GM21528 (cell line): Measurements from ENCODE around the gene DTHD1.

Experiments
- ATAC-seq: cut with Tn5 transposase; IDR thresholded peaks from one replicate; pipeline ENCODE4 v1.9.1; 2021; ENCODE audit warnings: mild to moderate bottlenecking, moderate library complexity; ENCODE audit not compliant: unreplicated experiment, low FRiP score

DTHD1 gene

DNA sequence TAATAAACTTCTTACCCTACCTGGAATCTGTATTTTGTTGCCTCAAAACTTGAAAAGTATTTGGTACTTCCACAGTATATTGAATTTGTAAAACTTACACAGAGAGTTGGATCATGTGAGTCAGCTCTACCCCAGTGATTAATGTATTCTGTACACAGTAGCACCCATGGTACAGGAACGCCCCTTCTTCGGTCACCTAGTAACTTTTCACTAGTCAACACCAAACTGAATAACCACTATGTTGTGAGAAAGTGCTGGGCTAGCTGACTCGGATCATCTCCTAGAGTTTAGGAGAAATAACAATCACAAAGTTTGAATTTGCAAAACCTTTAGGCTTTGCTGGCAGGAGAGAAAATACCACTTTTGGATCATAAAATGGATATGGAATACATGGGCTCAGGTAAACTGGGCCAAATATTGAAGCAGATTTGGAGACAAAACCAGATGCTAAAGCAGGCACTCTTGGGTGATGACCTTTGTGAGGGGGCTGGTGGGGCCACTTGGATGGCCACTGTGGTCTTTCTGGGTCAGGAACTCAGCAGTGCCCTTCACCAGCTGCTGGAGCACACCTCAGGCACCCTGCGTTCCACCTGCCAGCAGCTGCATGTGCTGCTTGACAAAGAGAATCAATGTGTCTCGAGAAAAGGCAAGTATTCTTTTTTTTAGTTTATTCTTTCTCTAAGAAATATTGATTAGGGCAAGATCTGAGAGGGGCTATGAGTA is at the start of gene DTHD1:
DTHD1 (plus strand) TSS at position 233 of the 723 bp plus-strand sequence; CDS start at position 376, 143 bp downstream.
- no peak for ATAC-seq

DNA sequence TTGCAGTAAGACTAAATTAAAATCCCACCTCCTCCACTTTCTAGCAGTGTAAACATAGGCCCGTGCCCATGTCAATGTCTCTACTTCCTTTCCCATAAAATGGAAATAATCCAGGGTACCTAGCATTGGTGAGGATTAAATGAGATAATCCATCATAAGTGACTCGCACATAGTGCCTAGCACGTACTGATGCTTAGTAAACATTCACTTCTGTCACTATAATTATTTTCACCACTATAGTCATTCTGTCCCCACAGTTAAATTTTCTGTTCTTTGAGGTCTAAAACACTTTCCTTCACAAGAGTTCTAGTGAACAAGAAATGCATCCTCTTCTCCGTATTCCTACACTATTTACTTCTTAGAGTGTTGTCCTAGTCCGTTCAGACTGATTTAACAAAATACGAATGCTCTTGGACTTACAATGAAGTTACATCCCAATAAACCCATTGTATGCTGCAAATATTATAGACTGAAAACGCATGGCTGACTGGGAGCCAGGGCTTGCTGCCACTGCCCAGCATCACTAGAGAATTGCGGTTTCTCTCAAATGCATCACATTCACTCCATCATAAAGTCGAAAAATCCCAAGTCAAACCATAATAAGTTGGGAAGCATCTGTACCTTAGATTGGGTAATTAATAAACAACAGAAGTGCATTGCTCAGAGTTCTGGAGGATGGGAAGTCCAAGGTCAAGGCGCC is 47.7 kb upstream of the DTHD1 start:
- ATAC-seq = no peak

DNA sequence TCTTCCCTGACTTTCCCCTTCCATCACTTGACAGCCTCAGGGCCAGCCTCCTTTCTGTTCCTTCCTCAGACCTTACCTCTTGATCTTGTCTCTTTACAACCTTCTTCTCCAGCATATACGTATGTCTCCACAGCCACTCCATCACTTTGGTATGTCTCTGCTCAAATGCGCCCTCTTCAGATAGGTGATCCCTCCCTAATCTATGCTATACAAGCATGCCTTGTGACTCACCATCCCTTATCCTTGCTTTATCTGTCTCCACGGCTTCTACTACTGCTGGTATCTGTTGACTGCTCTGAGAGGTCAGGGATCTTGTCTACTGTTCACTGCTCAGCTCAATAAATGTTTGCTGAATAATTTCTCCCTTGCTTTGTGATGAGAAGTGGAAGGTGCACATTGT is 46.1 kb upstream of the DTHD1 start:
- ATAC-seq = no peak

DNA sequence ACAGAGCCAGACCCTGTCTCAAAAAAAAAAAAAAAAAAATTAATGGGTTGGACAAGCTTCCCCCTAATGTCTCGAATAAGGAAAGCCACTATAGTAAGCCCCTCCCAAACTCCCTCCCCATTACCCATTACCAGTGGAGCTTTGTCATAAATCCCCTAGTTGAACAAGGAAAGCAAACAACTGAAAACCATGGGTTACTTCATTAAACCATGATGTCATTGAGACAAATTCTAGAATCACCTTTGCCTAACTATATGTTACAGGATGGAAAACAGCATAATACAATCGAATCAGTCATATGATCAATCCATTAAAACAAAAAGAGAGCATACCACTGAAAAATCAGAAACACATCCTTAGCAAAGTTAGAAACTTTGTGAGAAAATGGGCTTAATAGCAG is 45.3 kb upstream of the DTHD1 start:
- ATAC-seq = no peak

DNA sequence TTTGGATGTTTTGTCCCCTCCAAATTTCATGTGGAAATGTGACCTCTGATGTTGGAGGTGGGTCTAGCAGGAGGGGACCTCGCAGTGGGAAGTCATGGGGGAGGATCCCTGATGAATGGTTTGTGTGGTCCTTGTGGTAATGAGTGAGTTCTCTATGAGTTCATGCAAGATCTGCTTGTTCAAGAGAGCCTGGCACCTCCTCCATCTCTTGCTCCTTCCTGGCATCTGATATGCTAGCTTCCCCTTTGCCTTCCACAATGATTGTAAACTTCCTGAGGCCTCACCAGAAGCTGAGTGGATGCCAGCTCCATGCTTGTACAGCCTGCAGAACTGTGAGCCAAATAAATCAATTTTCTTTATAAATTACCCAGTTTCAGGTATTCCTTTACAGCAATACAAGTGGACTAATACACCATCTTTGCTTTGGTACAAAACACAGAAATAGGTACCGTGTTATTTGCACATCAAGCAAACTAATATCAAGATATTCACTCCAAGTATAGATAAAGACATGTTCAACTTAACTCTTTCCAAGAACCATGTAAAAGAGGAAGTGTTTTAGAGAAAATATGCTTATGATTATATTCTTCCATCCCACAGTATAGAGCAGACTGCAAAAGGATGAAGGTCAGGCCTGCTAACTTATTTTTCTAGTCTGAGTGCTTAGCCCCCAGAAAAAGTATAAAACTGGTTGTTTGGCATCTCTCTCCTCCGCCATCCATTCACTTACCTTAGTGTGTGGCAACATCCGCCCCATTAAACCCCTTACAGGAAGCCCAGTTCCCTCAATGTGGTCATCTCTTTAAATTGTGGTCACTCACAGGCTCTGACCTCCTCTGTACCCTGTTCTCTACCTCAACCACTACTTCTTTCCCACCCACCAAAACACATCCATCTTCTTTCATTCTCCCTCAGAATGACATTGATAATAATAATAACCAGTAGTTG is 43.8 kb upstream of the DTHD1 start:
- no peak for ATAC-seq

DNA sequence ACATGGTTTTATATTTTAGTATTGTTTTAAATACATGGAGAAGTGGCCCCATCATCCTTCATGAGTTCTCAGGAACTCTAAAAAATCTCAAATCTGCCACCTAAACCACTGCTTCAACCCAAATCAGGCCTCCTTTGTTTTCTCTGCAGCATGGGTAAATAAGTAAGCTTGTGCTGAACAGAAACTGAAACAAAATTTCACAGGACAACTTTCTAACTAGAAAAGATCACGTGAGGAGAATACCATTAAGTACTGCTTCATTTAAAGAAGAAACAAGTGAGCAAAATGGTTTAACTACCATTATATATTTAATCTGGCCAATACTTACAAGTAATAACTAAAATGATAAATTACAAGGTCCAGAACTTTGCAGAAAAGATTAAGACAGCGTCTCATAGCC is 39.6 kb upstream of the DTHD1 start:
- ATAC-seq = peak; percentile 57

DNA sequence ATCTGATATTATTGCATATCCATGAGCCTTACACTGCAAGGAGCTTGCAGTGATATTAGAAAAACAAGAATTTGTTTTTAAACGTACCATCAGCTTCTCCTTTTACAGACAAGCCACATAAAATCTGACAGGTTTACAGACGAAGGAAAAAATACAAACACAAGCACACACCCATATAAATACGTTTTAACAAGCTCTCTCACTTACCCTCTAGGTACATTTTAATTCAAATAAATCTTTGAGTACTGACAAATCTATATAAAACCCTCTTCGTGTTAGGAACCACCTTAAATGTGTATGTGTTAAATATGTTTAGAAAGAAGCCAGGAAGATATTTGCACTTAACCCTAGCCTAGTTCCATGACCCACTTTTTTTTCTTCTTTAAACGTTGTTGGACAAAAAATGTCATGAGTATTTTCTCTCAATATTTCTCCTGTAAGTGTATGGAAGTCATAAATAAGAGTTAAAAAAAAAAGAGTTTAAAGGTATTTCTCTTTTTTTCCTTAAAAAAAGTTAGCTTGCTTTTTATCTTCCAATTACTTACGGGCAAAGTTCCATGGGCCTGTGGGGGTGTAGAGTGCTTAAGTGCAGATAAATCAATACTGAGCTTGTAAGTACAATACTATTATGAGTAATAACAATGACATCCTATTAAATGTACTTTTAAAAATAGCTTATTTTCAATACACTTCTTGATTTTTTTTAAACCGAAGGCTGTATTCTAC is 38.6 kb upstream of the DTHD1 start:
- no peak for ATAC-seq

DNA sequence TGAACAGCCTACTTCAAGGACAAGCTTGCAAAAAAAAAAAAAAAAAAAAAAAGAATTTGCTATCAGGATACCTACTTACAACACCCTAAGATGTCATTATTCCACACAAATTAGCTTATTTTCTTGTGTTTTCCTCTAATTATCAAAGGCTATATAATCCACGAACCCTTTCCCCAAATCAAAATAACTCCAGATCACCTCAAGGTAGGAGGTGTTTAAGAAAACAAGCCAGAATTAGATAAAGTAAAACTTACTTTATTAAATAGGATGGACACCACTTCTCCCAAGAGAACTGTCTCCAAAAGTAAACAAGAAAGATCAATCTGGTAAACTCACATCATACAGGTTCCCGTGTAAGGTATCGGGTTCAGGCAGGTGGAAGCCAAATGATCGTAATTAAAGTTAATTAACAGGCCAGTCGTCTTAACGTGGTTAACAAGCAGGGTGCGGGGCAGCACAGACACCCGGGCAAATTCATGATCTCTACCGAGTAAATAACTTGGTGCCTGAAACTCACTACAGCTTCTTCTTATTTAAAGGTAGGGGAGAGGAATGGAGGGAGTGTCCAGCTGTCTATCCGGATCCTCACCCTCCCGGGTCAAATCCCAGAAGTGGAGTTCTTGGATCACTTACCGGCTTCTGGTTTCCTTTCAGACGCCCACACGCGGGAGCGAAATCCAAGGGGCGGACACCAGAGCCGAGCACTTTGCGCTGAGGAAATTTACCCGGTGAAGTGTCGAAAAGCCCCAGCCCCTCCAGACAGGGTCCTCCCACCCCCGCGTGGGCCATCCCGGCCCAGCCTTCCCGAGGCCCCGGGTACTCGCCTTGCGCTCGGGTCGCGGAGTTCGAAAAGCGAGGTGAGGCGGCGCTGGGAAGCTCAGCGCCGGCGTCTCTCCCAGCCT is 37.8 kb upstream of the DTHD1 start:
- ATAC-seq = peak; percentile 31

DNA sequence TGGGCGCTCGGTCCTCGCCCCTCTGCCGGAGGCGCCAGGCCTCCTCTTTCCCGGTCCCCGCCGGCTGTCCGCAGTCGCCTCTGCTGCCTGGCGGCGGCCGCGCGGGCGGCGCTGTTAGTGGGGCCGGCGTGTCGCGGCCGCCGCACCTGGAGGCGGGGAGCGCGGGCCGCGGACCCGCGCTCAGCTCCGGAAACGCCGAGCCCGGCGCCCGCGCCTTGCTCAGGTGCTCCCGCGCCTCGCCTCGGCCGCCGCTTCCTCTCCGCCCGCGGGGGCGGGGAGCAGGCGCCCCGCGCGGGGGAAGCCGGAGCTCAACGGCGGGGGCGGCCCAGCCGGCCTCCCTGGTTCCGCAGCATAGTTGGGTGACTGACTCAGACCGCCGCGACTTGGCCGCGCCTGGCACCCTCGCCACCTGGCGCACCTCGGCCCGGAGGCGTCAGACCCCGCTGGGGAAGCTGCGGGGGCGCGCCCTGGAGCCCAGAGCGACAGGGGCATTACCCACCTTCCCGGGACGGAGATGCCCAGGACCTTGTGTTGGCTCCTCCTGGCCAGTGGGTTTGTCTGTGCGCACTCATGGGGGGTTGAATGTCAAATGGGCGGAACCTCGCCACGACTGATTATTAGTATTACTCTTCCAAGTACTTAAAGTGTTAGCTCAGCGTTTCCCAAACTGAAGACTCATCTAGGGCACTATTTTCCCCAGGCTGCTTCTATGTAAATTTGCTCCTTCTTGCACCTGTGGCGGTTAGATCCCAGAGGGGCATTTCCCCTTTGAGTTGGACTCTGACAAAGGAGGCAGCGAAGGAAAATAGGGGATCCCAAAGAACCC is 36.9 kb upstream of the DTHD1 start, which contains the start of gene ARAP2:
ARAP2 (minus strand) TSS at position 258 of the 826 bp plus-strand sequence. CDS start 15,028 bp downstream, outside the sequence.
- ATAC-seq = peak; percentile 56

DNA sequence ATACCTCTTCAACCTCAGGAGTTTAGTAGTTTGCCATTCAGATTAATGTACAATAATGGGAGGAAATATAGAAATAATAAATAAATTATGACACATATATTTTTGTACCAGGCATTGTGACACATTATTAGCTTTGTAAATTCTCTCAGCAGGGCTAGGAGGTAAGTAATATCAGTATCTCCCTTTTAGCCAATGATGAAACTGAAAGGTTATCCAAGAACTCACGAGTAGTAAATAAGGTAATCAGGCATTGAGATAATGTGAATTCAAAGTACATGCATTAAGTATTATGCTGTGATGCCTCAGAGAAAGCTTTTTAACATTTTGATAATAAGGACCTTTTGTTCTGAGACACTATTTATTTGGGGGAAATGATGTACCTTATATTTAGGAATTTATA is 31.8 kb upstream of the DTHD1 start:
- no peak for ATAC-seq

DNA sequence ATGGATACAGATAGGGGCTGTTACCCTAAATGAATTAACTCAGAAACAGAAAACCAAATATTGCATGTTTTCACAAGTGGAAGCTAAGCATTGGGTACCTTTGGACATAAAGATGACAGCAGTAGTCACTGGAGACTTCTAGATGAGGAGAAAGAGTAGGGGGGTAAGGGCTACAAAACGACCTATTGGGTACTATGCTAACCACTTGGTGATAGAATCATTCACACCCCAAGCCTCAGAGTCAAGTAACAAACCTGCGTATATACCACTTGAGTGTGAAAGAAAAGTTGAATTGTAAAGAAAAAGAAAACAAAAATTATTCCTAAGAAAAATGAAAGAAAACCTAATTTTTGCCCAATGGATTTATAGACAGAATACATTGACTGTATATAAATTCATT is 29.4 kb upstream of the DTHD1 start:
- ATAC-seq = no peak

DNA sequence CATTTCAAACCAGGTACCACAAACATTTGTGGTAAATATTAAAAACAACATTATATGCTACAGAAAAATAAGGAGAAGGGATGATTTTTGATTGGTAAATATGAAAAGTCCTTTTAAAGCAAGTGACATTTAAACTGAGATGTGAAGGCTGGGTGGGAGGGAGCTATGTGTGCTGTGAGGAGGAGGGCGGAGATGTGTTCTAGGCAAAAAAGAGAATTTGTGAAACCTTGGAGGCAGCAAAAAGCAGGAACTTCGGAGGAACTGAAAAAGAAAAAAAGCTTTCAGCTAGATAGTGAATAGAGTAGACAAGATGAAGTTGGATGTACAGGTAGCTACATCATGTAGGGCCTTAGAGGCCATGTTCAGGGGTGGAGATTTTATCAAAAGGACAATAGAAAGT is 27.0 kb upstream of the DTHD1 start:
- no peak for ATAC-seq

DNA sequence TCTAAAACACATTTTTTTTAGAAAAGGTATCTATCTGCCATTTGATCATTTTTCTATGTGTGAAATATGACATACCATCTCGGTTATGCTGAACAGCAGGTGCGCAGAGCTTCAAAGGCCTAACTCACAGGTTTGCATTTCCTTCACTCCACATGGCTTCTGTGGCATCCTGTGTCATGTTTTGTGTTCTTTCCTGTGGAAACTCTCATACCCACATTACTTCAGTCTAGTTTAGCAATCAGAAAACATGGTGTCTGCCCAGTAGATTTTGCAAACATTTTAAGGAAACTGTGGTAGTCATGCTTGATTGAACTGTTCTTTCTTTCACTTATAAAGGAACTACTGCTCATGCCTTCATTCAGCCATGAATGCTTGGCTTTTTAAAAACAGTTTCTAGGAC is 25.8 kb upstream of the DTHD1 start:
- peak; percentile 82 for ATAC-seq

DNA sequence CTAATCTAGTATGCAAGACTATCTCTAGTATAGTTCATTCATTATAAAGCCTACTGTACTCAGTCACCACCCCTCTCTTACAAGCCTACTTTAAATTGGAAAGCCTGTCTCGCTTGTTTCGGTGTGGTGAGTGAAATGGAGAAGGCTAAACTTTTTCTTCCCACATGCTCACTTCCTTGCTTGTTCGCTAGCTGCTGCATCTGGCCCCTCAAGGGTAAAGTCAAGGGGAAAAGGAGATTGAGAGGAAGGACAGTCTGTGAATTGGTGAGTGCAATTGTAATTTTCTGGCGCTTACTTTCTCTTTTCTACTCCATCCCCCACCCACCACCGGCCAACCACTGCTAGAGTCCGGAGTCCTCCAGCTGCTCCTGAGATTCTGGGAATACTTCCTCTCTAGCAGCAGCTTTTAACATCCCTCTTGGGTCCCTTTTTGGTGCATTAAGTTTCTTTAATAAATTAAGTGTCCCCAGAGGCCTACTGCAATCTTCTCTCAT is 25.0 kb upstream of the DTHD1 start:
- peak; percentile 58 for ATAC-seq

DNA sequence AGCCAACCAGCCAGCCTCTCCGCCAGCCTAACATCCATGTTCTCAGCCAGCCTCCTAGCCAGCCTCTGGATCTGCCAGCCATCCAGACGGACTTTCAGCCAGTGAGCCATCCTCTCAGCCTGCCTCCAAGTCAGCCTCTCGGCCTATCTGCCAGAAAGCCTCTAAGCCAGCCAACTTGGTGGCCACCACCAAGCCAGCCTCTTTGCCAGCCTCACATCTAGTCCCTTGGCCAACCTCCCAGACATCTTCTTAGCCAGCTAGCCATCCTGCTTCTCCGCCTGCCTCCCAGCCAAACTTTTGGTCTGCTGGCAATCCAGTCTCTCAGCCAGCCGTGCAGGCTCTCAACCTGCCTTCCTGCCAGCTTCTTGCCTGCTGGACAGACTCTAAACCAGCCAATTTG is 20.7 kb upstream of the DTHD1 start:
- no peak for ATAC-seq

DNA sequence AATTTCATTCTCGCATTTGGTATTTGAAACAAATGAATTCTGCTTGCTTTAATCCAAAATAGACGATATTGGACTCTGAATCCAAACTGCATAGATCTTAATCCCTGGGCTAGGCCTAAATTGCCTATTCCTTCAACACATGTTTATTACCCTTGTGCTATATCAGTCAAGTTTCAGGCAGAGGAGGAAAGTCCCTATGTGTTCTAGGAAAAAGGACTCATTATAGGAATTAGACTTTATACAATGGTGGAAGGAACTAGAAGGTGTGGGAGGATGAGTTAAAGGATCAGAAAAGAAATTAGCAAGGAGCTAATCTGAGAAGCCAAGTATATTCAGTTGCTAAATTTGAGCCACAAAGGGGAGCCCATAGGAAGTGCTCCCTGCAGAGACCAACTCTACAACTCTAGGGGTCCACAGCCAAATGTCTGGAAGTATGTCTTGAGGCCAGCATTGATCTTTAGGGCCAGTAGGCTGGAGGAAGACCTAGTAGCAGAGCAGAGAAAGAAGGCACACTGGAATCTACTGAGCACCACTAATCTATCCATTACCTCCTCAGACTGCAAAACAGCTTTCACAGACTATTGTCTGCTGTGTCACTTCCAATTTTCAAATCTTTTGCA is 17.1 kb upstream of the DTHD1 start:
- ATAC-seq = no peak

DNA sequence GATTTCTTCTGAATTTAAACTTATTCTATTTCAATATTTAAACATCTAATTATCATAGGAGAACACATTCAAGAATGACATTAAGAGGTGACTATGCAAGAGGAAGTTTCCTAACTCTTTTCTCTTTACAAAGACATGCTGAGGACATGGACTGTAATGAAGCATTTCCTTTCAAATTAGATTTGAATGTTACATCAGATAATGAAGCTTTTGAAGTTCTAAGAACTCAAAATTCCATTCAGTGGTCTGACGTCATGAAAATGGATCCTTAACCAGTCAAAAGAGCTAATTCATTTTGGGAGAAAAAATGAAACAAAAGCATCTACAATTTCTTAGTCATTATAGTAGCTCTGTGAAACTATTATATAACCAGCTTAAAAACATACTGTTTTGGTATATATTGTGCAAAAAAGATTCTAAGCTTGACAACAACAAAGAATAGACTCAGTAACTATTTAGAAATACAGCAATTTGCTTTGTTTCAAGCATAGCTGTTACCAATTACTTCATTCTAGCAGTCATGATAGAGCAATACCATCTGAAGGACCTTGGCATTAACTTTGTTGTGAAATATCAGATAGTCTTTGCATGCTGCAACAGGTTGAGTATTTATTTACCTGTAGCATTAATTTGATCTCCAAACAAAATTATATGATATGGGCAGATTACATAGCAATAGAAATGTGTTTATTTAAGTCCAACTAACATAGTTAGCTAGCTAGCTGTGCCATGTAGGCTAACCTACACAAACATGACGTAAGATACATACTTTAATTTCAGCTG is 13.7 kb upstream of the DTHD1 start:
- no peak for ATAC-seq
